Fibroblast of the conjunctiva (primary cell): ENCODE data around the gene SLC44A4.
"Not testable (repeated sequence)": the region's sequence is repeated elsewhere in the genome, so short reads cannot be mapped to it uniquely, and the experiment has no call there.

ENCODE experiments used
- DNase-seq: peaks from one replicate; pipeline ENCODE4 v3.0.0-alpha.2; 2010; ENCODE audit warnings: low read depth

The SLC44A4 gene

DNA sequence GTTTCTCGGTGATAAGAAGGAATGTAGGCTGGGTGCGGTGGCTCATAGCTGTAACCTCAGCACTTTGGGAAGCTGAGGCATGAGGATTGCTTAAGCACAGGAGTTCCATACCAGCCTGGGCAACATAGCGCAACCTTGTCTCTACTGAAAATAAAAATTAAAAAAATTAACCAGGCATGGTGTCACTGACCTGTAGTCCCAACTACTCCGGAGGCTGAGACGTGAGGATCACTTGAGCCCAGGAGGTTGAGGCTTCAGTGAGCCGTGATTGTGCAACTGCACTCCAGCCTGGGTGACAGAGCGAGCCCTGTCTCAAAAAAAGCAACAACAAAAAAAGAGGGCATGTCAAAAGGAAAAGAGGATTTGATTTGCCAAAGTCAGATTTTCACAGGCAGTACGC, 20.1 kb downstream of the SLC44A4 start:
- no peak for DNase-seq

DNA sequence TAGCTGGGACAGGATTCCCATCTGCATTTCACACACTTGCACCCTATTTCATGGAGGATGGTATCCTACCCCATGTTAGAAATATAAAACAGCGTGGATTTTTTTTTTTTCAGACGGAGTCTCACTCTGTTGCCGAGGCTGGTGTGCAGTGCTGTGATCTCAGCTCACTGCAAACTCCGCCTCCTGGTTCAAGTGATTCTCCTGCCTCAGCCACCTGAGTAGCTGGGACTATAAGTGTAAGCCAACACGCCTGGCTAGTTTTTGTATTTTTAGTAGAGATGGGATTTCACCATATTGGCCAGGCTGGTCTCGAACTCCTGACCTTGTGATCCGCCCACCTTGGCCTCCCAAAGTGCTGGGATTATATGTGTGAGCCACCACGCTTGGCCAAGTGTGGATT, 21.0 kb downstream of the SLC44A4 start:
- DNase-seq, result not testable (repeated sequence)

GRCh38 chr6:31851980-31852718, 26.6 kb downstream of the SLC44A4 start:
- not testable (repeated sequence) for DNase-seq

- DNase-seq, result no peak
These were observed 27.3 kb downstream of the SLC44A4 start for GRCh38 chr6:31851485-31851832.

DNA sequence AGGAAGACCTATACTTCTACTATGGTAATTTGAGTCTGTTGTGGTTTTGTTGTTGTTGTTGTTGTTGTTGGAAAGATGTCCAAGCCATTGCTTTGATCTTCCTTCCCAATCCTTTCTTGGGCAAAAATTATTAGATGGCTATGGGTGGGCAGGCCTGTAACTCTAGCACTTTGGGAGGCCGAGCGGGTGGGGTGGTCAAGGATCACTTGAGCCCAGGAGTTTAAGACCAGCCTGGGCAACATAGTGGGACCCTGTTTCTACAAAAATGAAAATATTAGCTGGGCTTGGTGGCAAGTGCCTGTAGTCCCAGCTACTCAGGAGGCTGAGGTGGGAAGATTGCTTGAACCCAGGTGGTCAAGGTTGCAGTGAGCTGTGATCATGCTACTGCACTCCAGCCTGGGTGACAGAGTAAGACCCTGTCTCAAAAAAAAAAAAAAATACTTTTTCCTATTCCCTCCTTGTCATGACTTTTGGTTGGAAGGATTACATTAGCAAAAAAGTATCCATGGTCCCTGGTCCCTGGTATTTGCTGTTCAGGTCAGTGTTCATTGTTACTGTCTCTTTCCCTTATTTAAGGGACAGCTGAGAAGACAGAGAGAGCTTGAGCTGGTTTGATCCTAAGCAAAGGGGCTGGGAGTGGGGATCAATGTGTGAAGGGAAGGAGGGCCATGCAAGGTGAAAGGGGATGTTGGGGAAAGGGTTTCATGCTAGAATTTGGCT, 27.9 kb downstream of the SLC44A4 start:
- DNase-seq, result no peak

- DNase-seq, result no peak
These were observed 31.4 kb downstream of the SLC44A4 start for GRCh38 chr6:31847276-31847978.

GRCh38 chr6:31844507-31844906, 34.3 kb downstream of the SLC44A4 start:
- no peak for DNase-seq

- DNase-seq, result no peak
These were observed 36.7 kb downstream of the SLC44A4 start for GRCh38 chr6:31842053-31842452.

GRCh38 chr6:31839779-31840126, 39.0 kb downstream of the SLC44A4 start:
- not testable (repeated sequence) for DNase-seq

- DNase-seq, result no peak
These were observed 39.8 kb downstream of the SLC44A4 start for GRCh38 chr6:31838968-31839367.

DNA sequence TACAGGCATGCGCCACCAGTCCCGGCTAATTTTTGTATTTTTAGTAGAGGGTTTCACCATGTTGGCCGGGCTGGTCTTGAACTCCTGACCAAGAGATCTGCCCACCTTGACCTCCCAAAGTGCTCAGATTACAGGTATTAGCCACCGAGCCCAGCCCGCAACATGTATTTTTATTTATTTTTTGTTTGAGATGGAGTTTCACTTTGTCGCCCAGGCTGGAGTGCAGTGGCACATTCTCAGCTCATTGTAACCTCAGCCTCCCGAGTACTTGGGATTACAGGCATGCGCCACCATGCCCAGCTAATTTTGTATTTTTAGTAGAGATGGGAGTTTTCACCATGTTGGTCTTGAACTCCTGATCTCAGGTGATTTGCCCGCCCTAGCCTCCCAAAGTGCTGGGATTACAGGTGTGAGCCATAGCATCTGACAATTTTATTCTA, 40.7 kb downstream of the SLC44A4 start:
- not testable (repeated sequence) for DNase-seq

DNA sequence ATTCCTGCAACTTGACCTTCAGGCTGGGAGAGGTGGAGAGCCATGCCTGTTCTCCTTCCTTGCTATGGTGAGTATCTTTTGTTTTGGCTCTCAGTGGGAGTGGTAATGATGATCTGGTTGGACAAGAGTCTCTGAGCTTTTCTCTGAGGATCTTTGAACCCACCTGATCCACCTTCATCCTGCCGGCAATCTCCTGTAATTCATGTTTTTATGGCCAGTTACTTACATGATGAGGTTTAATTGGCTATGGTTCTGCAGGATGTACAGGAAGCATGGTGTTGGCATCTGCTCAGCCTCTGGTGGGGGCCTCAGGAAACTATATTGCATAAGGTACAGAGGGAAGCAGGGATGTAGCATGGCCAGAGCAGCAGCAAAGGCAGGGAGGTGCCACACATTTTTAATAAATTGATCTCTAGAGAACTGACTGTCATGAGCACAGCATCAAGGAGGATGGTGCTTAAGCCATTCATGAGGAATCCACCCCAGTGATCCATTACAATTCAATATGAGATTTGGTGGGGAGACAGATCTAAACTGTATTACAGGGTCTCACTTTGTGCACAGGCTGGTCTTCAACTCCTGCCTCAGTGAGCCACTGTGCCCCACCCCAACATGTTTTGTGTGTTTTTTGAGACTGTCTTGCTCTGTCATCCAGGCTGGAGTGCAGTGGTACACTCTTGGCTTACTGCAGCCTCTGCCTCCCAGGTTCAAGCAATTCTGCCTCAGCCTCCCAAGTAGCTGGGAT, 41.3 kb downstream of the SLC44A4 start:
- DNase-seq, result no peak

- peak; percentile 30 for DNase-seq
These were observed 42.1 kb downstream of the SLC44A4 start for GRCh38 chr6:31836474-31837368.

DNA sequence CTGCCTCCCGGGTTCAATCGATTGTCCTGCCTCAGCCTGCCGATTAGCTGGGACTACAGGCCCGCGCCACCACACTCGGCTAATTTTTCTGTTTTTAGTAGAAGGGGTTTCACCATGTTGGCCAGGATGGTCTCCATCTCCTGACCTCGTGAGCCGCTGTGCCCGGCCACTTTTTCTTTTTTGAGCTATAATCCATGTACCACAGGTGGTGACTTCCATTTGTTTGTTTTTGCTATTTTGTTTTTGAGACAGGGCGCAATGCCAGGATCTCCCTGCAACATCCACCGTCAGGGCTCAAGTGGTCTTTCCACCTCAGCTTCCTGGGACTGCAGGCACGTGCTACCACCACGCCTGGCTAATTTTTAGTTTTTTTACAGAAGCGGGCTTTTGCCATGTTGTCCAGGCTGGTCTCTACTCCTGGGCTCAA, 42.7 kb downstream of the SLC44A4 start:
- no peak for DNase-seq

DNA sequence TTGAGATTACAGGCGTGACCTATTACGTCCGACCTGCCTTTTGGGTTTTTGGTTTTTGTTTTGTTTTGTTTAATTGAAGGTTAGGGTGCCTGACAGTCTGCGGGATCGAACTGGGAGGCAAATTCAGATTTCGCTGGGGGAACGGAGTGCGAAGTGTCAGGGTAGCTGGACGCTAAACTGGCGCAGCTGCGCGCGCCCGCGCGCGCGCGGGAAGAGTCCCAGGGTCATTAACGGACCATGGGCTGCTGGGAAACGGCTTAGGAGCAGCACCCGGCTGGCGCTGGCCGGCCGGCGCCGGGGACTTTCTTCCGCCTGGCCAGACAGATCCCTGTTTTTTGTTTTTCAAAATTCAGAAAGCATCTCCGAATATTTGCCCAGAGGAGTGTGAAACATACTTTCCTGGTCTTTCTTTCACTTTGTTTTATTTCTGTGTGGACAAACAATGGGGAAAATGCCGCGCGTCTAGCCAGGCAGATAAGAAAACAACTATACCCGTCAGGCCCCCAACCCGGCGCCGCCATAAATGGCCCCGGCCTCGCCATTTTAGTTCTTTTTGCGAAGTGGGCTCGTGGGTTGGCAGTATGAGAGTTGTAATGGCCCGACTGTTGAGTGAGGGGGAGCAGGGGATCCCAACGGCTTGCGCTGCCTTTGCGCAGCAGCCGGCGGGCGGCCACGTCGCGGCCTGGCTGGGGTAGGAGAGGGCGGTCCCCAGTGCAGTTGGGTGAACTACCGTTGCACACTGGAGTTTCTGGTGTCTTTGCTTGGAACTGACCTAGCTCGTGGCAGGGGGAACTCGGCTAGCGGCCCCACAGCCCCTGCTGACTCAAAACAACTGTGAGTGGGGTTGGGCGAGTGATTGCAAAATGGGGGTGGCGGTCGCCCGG, 44.2 kb downstream of the SLC44A4 start:
- DNase-seq, result peak; percentile 71

- no peak for DNase-seq
These were observed 47.2 kb downstream of the SLC44A4 start for GRCh38 chr6:31831350-31832215.

DNA sequence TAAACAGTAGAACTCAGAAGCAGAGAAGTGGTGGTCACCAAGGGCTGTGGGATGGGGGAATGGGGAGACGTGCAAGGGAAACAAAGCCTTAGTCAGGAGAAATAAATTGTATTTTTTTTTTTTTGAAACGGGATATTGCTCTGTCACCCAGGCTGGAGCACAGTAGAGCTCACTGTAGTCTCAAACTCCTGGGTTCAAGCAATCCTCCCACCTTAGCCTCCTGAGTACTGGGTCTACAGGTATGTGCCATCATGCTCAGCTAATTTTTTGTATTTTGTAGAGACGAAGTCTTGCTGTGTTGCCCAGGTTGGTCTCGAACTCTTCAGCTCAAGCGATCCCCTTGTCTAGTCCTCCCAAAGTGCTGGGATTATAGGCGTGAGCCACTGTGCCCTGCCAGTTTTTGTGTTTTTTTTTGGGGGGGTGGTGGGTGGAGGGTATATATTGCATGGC, 47.9 kb downstream of the SLC44A4 start:
- DNase-seq, result no peak

GRCh38 chr6:31829633-31830283, 49.0 kb downstream of the SLC44A4 start:
- DNase-seq, result peak; percentile 30
